GM12873 (cell line): ENCODE measurements around the gene MACF1.

Experiments used
- CTCF ChIP-seq: IDR thresholded peaks from 2 replicates; pipeline ENCODE4 v1.5.1; 2012; ENCODE audit warnings: low read depth, mild to moderate bottlenecking, moderate library complexity, low read length, control low read depth; ENCODE audit not compliant: insufficient read depth; ENCODE audit errors: missing control alignments

MACF1 gene

GRCh38 chr1:39485046-39485803 is 280.7 kb downstream of the MACF1 start:
- no peak for TF ChIP-seq CTCF

GRCh38 chr1:39488012-39488545 is 283.6 kb downstream of the MACF1 start:
- no peak for TF ChIP-seq CTCF

GRCh38 chr1:39488793-39489566 is 284.5 kb downstream of the MACF1 start:
- TF ChIP-seq CTCF: no peak

- no peak for TF ChIP-seq CTCF
Observed at GRCh38 chr1:39489567-39490239, 285.2 kb downstream of the MACF1 start.

- TF ChIP-seq CTCF: no peak
Observed at GRCh38 chr1:39490596-39491145, 286.2 kb downstream of the MACF1 start.

- no peak for TF ChIP-seq CTCF
Observed at GRCh38 chr1:39491146-39491921, 286.8 kb downstream of the MACF1 start, which contains the start of gene BMP8A. BMP8A (plus strand) TSS chr1:39491636; CDS start chr1:39491992, 356 bp downstream.
